GM12891 (cell line): Measurements from ENCODE around the gene ZFHX3.

Experiments used
- DNase-seq: peaks from one replicate; pipeline ENCODE4 v3.0.0; 2011; ENCODE audit warnings: low spot score; ENCODE audit not compliant: insufficient read length
- FAIRE-seq: peaks from 2 replicates; lab custom pipeline; 2011; peaks lifted over from hg19 to GRCh38; lab: Jason Lieb, UNC
- PAX5 ChIP-seq: IDR thresholded peaks from 2 replicates; pipeline ENCODE4 v1.6.1; 2011; ENCODE audit warnings: low read length, moderate library complexity, mild to moderate bottlenecking; ENCODE audit not compliant: insufficient read depth, severe bottlenecking
- POLR2A ChIP-seq: IDR thresholded peaks from 2 replicates; pipeline ENCODE4 v1.6.1; 2011; ENCODE audit warnings: low read depth, low read length, control low read depth
- POLR2AphosphoS5 ChIP-seq: IDR thresholded peaks from 2 replicates; pipeline ENCODE4 v1.6.1; 2011; ENCODE audit warnings: low read depth, low read length, control low read depth
- POU2F2 ChIP-seq: IDR thresholded peaks from 2 replicates; pipeline ENCODE4 v1.6.1; 2011; ENCODE audit warnings: low read depth, mild to moderate bottlenecking, control low read depth, low read length, moderate library complexity
- SPI1 ChIP-seq: IDR thresholded peaks from 2 replicates; pipeline ENCODE4 v1.6.1; 2011; ENCODE audit warnings: low read depth, low read length, control low read depth
- TAF1 ChIP-seq: IDR thresholded peaks from 2 replicates; pipeline ENCODE4 v1.6.1; 2011; ENCODE audit warnings: low read depth, low read length, control low read depth

ZFHX3 gene

GRCh38 chr16:72873044-72873443, 174.9 kb downstream of the ZFHX3 start:
- DNase-seq (no peak), FAIRE-seq (no peak)
- no peak for TF ChIP-seq TAF1
- no peak for TF ChIP-seq PAX5
- no peak for TF ChIP-seq SPI1
- no peak for TF ChIP-seq POU2F2
- no peak for TF ChIP-seq POLR2AphosphoS5
- no peak for TF ChIP-seq POLR2A

DNA sequence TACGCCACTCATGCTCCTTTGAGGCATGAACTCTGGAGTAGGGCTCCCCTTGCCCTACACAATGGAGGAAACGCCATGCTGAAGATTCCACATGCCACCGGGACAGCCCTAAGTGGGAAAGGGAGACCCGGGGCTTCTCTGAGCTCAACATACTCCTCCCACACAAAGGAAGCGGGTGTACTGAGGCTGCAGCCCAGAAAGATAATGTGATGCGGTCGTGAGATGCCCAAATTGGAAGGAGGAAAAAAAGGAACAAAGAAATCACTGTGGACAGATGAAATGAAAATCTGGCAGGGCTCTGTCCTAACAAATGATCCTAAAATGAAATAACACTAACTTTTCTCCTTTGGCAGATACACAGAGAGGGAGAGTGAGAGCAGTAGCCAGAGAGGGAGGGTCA, 182.1 kb downstream of the ZFHX3 start:
- no peak for TF ChIP-seq SPI1
- no peak for TF ChIP-seq TAF1
- no peak for TF ChIP-seq POU2F2
- TF ChIP-seq PAX5 = no peak
- TF ChIP-seq POLR2AphosphoS5 = no peak
- TF ChIP-seq POLR2A = no peak
- FAIRE-seq (no peak), DNase-seq (no peak)

DNA sequence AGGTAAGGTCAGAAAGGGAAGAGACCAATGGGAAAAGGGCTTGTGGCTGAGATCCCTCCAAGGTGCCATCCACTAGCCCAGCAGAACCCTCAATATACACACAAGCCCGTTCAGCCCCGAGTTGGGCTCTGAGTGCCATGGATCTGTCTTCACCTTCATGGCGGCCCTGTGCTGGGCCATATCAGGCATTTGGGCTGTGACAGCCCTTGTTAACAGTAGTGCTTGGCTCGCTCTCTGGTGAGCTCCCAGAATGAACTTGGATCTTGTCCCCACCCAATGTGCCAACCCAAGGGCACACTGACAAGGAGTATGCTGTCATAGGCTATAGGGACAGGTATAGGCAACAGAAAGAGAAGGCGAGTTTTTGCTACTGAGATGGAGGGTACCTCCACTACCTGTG, 182.7 kb downstream of the ZFHX3 start:
- TF ChIP-seq POU2F2 (no peak), PAX5 (no peak), SPI1 (no peak), TAF1 (no peak), POLR2AphosphoS5 (no peak), POLR2A (no peak)
- DNase-seq = no peak
- no peak for FAIRE-seq

GRCh38 chr16:72864130-72864833, 183.6 kb downstream of the ZFHX3 start:
- no peak for FAIRE-seq

GRCh38 chr16:72862090-72862489, 185.8 kb downstream of the ZFHX3 start:
- no peak for FAIRE-seq
- no peak for DNase-seq
- TF ChIP-seq POLR2A = no peak

More at GRCh38 chr16:72864130-72864833, 183.6 kb downstream of the ZFHX3 start:
- no peak for DNase-seq
- TF ChIP-seq PAX5 = no peak
- TF ChIP-seq POLR2A = no peak
- TF ChIP-seq POU2F2 = no peak
- no peak for TF ChIP-seq TAF1
- TF ChIP-seq SPI1 = no peak
- no peak for TF ChIP-seq POLR2AphosphoS5

- TF ChIP-seq PAX5 (no peak), TAF1 (no peak), POU2F2 (no peak), POLR2AphosphoS5 (no peak), POLR2A (no peak), SPI1 (no peak)
- FAIRE-seq (no peak), DNase-seq (no peak)
Measured at GRCh38 chr16:72860726-72861562, 187.0 kb downstream of the ZFHX3 start.

- DNase-seq (no peak), FAIRE-seq (no peak)
- no peak for TF ChIP-seq POU2F2
- no peak for TF ChIP-seq TAF1
- TF ChIP-seq SPI1 = no peak
- TF ChIP-seq PAX5 = no peak
- no peak for TF ChIP-seq POLR2AphosphoS5
- no peak for TF ChIP-seq POLR2A
Measured at GRCh38 chr16:72859581-72859980, 188.3 kb downstream of the ZFHX3 start.

DNA sequence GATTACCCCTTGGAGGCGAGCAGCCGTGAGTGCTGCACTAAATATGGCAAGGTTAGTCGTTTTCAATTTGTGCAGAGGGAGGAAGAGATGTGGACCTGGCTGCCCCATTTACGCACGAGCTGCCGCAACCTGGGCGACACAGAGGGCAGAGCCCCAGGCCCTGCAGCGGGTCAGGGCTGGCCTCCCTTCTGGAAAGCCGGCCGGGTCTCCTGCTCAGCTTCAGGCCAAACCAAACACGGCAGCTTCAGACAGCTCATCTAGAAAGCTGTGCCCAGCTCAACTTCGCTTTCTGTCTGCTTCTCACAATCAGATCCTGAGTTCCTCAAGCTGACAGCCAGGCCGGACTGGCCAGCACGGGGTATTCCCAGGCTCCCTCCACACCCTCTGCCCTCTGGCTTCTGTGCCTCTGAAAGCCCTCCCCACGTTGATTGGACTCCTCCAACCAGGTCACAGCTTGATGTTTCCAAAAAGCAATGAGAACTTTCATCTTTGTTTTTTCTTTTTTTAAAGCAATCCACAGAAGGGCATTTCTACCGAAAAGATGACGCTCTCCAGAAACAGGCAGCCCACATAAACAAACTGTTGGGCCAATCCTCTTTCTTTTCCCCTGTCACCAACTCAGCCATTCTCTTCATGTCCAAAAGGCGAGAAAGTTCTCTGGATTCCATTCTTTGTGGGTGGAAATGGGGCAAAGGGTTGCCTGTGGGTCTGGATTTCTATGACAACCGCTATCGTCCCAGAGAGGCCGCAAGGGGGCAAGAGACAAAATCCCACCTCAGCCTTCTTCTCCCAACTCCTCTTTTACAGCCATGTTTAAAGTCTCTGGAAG, 189.0 kb downstream of the ZFHX3 start:
- no peak for FAIRE-seq
- no peak for TF ChIP-seq TAF1
- no peak for TF ChIP-seq PAX5
- TF ChIP-seq POLR2AphosphoS5 = no peak
- TF ChIP-seq POLR2A = no peak
- no peak for TF ChIP-seq SPI1
- TF ChIP-seq POU2F2 = no peak
- DNase-seq = no peak
